VCaP (cell line): ENCODE data around the gene SERPINA1.

Experiments used
- H3K27ac ChIP-seq: fragments of 450-650 bp; 2 replicates; pipeline ENCODE4 v1.5.1; 2017
- CTCF ChIP-seq: fragments of 450-650 bp; conservative IDR thresholded peaks from 2 replicates; pipeline ENCODE4 v1.5.1; 2017; ENCODE audit warnings: mild to moderate bottlenecking, moderate library complexity

SERPINA1 gene

GRCh38 chr14:94385553-94386057, 2.8 kb downstream of the SERPINA1 start:
- H3K27ac ChIP-seq: no peak overlapping the region
- TF ChIP-seq CTCF: no peak

- no peak overlapping the region for H3K27ac ChIP-seq
- TF ChIP-seq CTCF: no peak
Measured at GRCh38 chr14:94384342-94384741, 4.1 kb downstream of the SERPINA1 start.

- no peak overlapping the region for H3K27ac ChIP-seq
- no peak for TF ChIP-seq CTCF
Measured at GRCh38 chr14:94383777-94384176, 4.6 kb downstream of the SERPINA1 start.

- H3K27ac ChIP-seq: no peak overlapping the region
- TF ChIP-seq CTCF: no peak
Measured at GRCh38 chr14:94382716-94383596, 5.4 kb downstream of the SERPINA1 start.

- no peak overlapping the region for H3K27ac ChIP-seq
- no peak for TF ChIP-seq CTCF
Measured at GRCh38 chr14:94382099-94382715, 6.2 kb downstream of the SERPINA1 start.

GRCh38 chr14:94381149-94382030, 7.0 kb downstream of the SERPINA1 start:
- H3K27ac ChIP-seq: no peak overlapping the region
- TF ChIP-seq CTCF: no peak
